Glutamatergic neuron (in vitro differentiated cells): Measurements from ENCODE around the gene CNOT6. TPM values are rescaled to one million over a fixed set of nuclear protein-coding genes. Genes with fewer than 3 reads are reported as not detected.
A peak's percentile ranks its signal among the peaks of the same experiment; 100 is the strongest.
"Not testable (repeated sequence)": the region's sequence is repeated elsewhere in the genome, so short reads cannot be mapped to it uniquely, and the experiment has no call there.

ENCODE experiments used
- DNase-seq: peaks from one replicate; pipeline ENCODE4 v3.0.0; 2022
- H3K27ac Mint-ChIP-seq: one replicate; pipeline ENCODE4 v1.8.0; 2020; ENCODE audit warnings: mild to moderate bottlenecking, mixed read lengths, inconsistent platforms; ENCODE audit not compliant: unreplicated experiment
- H3K27me3 Mint-ChIP-seq: one replicate; pipeline ENCODE4 v1.8.0; 2020; ENCODE audit warnings: mild to moderate bottlenecking, moderate library complexity, mixed read lengths, inconsistent platforms; ENCODE audit not compliant: unreplicated experiment
- H3K36me3 Mint-ChIP-seq: one replicate; pipeline ENCODE4 v1.8.0; 2020; ENCODE audit warnings: mild to moderate bottlenecking, mixed read lengths, inconsistent platforms; ENCODE audit not compliant: unreplicated experiment
- H3K4me1 Mint-ChIP-seq: one replicate; pipeline ENCODE4 v1.8.0; 2020; ENCODE audit warnings: mild to moderate bottlenecking, low read depth, mixed read lengths, inconsistent platforms; ENCODE audit not compliant: unreplicated experiment
- H3K4me3 Mint-ChIP-seq: one replicate; pipeline ENCODE4 v1.8.0; 2020; ENCODE audit warnings: mild to moderate bottlenecking, mixed read lengths, inconsistent platforms; ENCODE audit not compliant: unreplicated experiment
- H3K9me3 Mint-ChIP-seq: one replicate; pipeline ENCODE4 v1.8.0; 2020; ENCODE audit warnings: mild to moderate bottlenecking, moderate library complexity, mixed read lengths, inconsistent platforms; ENCODE audit not compliant: unreplicated experiment
- total RNA-seq: library from RNA; stranded (reverse); fragmentation: NEBNext Ultra II Directional; extraction: Animal tissue kit (Norgen Biotek cat#: 25700); gene quantifications from one replicate; pipeline ENCODE4 v1.2.1, GENCODE V29; 2021; ENCODE audit not compliant: unreplicated experiment
- TF ChIP-seq, protein P1 (sequence below): fragments of 200-600 bp; sonication (generic); IDR thresholded peaks from one replicate; pipeline ENCODE4 v1.5.0; 2021; ENCODE audit not compliant: partially characterized antibody, unreplicated experiment

CNOT6 gene
- total RNA-seq, 1 donor from 2014 or later, result 62.0 TPM

DNA sequence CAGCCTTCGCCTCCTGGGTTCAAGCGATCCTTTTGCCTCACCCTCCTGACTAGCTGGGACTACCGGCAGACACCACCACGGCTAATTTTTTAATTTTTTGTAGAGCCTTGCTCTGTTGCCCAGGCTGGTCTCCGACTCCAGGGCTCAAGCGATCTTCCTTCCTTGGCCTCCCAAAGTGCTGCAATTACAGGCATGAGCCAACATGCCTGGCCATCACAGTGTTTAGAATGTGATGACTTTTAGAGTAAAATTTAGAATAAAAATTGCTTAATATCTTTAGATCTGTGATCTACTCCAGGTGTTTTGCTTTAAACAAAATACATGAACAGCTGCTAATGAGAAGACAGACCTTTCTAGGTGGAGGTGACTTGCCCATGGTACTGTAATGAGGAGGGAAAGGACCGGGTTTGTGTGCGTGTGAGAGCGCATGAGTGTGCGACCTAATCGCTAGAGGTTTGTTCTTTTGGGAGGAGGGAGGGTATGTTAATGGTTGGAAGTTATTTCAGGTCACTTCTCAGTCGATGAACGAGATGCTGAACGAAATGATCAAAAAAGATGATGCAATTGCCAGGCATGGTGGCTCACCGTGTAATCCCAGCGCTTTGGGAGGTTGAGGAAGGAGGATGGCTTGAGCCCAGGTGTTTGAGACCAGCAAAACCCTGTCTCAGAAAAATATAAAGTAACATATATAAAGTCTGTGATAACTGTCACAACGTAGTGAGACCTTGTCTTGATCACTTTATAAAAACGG is 2.0 kb downstream of the CNOT6 start:
- peak overlapping the region; percentile 86 for H3K27ac Mint-ChIP-seq
- H3K27me3 Mint-ChIP-seq, result peaks cover 8% of the 10 kb centered on the region
- DNase-seq, result no peak
- TF ChIP-seq, protein P1, sequence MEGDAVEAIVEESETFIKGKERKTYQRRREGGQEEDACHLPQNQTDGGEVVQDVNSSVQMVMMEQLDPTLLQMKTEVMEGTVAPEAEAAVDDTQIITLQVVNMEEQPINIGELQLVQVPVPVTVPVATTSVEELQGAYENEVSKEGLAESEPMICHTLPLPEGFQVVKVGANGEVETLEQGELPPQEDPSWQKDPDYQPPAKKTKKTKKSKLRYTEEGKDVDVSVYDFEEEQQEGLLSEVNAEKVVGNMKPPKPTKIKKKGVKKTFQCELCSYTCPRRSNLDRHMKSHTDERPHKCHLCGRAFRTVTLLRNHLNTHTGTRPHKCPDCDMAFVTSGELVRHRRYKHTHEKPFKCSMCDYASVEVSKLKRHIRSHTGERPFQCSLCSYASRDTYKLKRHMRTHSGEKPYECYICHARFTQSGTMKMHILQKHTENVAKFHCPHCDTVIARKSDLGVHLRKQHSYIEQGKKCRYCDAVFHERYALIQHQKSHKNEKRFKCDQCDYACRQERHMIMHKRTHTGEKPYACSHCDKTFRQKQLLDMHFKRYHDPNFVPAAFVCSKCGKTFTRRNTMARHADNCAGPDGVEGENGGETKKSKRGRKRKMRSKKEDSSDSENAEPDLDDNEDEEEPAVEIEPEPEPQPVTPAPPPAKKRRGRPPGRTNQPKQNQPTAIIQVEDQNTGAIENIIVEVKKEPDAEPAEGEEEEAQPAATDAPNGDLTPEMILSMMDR, result no peak
- no peaks in the 10 kb centered on the region for H3K36me3 Mint-ChIP-seq
- peaks cover 12% of the 10 kb centered on the region for H3K9me3 Mint-ChIP-seq
- H3K4me3 Mint-ChIP-seq, result peak overlapping the region; percentile 87
- H3K4me1 Mint-ChIP-seq, result peaks cover 21% of the 10 kb centered on the region

DNA sequence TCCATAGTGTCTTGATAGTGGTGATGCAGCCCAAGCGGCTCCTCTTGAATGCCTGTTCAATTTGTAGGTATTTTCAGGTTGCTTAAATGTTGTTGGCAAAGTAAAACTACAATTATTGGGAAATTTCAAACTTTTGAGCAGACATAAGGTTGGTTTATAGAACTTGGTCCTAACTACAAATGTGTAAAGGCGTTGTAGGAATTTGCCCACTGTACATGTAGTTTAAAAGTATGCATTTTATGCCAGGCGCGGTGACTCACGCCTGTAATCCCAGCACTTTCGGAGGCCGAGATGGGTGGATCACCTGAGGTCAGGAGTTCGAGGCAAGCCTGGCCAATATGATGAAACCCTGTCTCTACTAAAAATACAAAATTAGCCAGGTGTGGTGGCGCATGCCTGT is 2.6 kb downstream of the CNOT6 start:
- H3K27ac Mint-ChIP-seq, DNase-seq, H3K36me3 Mint-ChIP-seq, H3K27me3 Mint-ChIP-seq, H3K4me3 Mint-ChIP-seq: not testable (repeated sequence)
- Mint-ChIP-seq H3K9me3 (peaks cover 12% of the 10 kb centered on the region), H3K4me1 (peaks cover 20% of the 10 kb centered on the region)

DNA sequence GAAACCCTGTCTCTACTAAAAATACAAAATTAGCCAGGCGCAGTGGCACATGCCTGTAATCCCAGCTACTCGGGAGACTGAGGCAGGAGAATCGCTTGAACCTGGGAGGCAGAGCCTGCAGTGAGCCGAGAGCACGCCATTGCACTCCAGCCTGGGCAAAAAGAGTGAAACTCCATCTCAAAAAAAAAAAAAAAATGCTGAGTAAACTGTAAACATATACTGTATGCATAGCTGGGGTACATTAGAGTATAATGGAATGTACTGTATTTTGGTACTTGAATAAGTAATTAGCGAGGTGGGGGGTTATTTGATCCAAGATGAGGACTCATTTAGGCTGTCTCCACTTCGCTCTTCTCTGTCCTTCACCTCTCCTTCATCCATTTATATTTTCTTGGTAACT is 3.7 kb downstream of the CNOT6 start:
- not testable (repeated sequence) for H3K27ac Mint-ChIP-seq, H3K27me3 Mint-ChIP-seq, DNase-seq, H3K4me3 Mint-ChIP-seq, H3K36me3 Mint-ChIP-seq
- Mint-ChIP-seq H3K4me1 (peaks cover 20% of the 10 kb centered on the region), H3K9me3 (peaks cover 12% of the 10 kb centered on the region)

DNA sequence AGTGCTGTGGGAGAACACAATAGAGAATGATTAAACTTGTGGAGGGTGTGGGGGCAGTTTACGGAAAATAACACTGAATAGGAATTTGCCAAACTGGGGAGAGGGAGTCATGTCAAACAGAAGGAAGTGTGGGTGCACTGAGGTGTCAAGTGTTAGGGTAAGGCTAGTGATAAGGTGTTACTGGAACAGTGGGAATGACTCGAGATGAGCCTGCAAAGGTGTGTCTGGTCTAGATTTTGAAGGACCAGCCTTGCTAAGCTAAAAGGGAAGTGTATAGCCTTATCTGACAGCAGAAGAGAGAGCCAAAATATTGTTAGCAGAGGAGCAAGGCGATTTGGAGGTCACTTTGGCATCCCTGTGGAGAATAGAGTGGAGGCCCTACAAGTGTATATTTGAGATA is 4.2 kb downstream of the CNOT6 start:
- Mint-ChIP-seq H3K27me3 (peaks cover 7% of the 10 kb centered on the region), H3K9me3 (peaks cover 10% of the 10 kb centered on the region), H3K4me3 (no peak overlapping the region), H3K36me3 (no peaks in the 10 kb centered on the region), H3K27ac (no peak overlapping the region), H3K4me1 (peaks cover 20% of the 10 kb centered on the region)
- TF ChIP-seq, protein P1, result no peak
- DNase-seq, result no peak

DNA sequence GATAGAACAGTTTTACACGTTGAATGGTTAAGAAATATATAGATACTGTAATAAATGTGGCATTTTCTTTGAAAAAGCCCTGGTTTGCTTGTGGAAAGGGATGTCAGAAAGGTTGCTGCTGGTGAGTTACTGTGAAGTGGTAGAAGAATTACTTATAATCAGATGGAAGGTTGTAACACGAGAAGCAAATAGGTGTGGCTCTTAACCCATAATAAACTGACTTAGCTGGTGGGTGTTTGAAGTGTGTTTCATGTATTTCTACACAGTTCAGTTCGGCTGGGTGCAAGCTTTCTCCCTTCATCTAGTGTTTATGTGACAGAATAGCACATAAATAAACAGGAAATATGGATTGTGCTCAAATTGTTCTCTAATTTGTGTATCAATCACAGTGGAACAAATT is 5.5 kb downstream of the CNOT6 start:
- Mint-ChIP-seq H3K4me1 (peaks cover 18% of the 10 kb centered on the region), H3K4me3 (no peak overlapping the region), H3K36me3 (no peaks in the 10 kb centered on the region), H3K27me3 (peaks cover 2% of the 10 kb centered on the region), H3K27ac (no peak overlapping the region), H3K9me3 (peaks cover 3% of the 10 kb centered on the region)
- TF ChIP-seq, protein P1, result no peak
- DNase-seq, result no peak

DNA sequence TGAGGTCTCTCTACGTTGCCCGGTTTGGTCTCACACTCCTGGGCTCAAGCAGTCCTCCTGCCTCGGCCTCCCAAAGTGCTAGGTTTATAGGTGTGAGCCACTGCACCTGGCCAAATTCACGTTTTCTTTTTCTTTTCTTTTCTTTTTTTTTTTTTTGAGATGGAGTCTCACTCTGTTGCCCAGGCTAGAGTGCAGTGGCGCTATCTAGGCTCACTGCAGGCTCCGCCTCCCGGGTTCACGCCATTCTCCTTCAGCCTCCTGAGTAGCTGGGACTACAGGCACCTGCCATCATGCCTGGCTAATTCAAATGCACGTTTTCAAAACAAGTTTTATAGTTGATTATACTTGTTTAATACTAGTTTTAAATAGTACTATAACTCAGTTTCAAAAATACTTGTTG is 6.1 kb downstream of the CNOT6 start:
- not testable (repeated sequence) for H3K27me3 Mint-ChIP-seq, DNase-seq, H3K4me3 Mint-ChIP-seq, H3K27ac Mint-ChIP-seq, H3K9me3 Mint-ChIP-seq, H3K36me3 Mint-ChIP-seq
- peaks cover 18% of the 10 kb centered on the region for H3K4me1 Mint-ChIP-seq
